Inferior parietal cortex (tissue), 1 donor: ENCODE measurements around the gene CLIC3.
"Not testable (repeated sequence)": the region's sequence is repeated elsewhere in the genome, so short reads cannot be mapped to it uniquely, and the experiment has no call there.

Experiments
- DNase-seq: peaks from one replicate; pipeline ENCODE4 v3.0.0-alpha.2; 2016; ENCODE audit errors: extremely low spot score

Gene CLIC3

GRCh38 chr9:136996361-136997292 lies at the start of gene CLIC3:
CLIC3 (minus strand) TSS chr9:136996568; CDS start chr9:136996543, 25 bp downstream.
- no peak for DNase-seq

GRCh38 chr9:137045294-137046087 lies 49.1 kb upstream of the CLIC3 start:
- no peak for DNase-seq

GRCh38 chr9:137044502-137045177 lies 48.3 kb upstream of the CLIC3 start:
- DNase-seq: no peak

- no peak for DNase-seq
Observed at GRCh38 chr9:137044037-137044436, 47.7 kb upstream of the CLIC3 start.

GRCh38 chr9:137042751-137043727 lies 46.7 kb upstream of the CLIC3 start:
- DNase-seq: no peak

GRCh38 chr9:137041124-137041523 lies 44.8 kb upstream of the CLIC3 start:
- DNase-seq: no peak

GRCh38 chr9:137040568-137040967 lies 44.2 kb upstream of the CLIC3 start:
- DNase-seq: no peak

- DNase-seq: no peak
Observed at GRCh38 chr9:137039611-137040366, 43.4 kb upstream of the CLIC3 start.

- no peak for DNase-seq
Observed at GRCh38 chr9:137038916-137039315, 42.5 kb upstream of the CLIC3 start.

GRCh38 chr9:137037483-137037882 lies 41.1 kb upstream of the CLIC3 start:
- DNase-seq: no peak

- DNase-seq: no peak
Observed at GRCh38 chr9:137037035-137037434, 40.7 kb upstream of the CLIC3 start.

GRCh38 chr9:137035937-137036336 lies 39.6 kb upstream of the CLIC3 start:
- DNase-seq: no peak

- no peak for DNase-seq
Observed at GRCh38 chr9:137035507-137035834, 39.1 kb upstream of the CLIC3 start.

GRCh38 chr9:137034709-137035506 lies 38.5 kb upstream of the CLIC3 start:
- peak; percentile 85 for DNase-seq

- DNase-seq: no peak
Observed at GRCh38 chr9:137034039-137034708, 37.8 kb upstream of the CLIC3 start.

- DNase-seq: not testable (repeated sequence)
Observed at GRCh38 chr9:137033481-137033880, 37.1 kb upstream of the CLIC3 start.

- no peak for DNase-seq
Observed at GRCh38 chr9:137032858-137033257, 36.5 kb upstream of the CLIC3 start.

- DNase-seq: no peak
Observed at GRCh38 chr9:137031904-137032640, 35.7 kb upstream of the CLIC3 start, which contains the start of gene FUT7. FUT7 (minus strand) TSS chr9:137032088; CDS start chr9:137031991, 97 bp downstream.
